ENCODE data around the gene SLC20A1. TPM values are rescaled to one million over a fixed set of nuclear protein-coding genes. Genes with fewer than 3 reads are reported as not detected.
"Not testable (repeated sequence)": the region's sequence is repeated elsewhere in the genome, so short reads cannot be mapped to it uniquely, and the experiment has no call there.

SLC20A1 gene
- total RNA-seq, 1 donor from 2014 or later: 96.7 TPM

DNA sequence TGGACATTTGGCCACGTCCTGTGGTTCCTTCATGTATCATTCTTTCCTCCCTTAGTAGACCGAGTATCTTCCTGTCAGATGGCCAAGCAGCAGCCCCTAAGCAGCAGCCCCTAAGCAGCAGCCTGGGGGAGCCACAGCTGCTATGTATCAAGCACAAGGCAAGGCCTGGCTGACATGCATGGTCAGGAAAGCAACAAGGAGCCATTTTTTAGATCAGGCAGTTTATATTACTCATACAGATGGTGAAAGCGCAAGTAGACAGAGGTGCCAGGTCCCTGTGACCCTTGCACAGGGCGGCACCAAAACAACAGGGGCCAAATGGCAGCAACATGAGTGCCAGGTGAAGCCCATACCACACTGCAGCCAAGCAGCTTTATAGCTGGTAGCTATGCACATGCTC lies 39.2 kb upstream of the SLC20A1 start:
- H3K27ac ChIP-seq (ENCODE audit: low read depth, low read length): no peak overlapping the region
- Mint-ChIP-seq H3K9me3 (ENCODE audit: unreplicated experiment) (peaks cover 17% of the 10 kb centered on the region), H3K4me1 (ENCODE audit: low read depth, unreplicated experiment) (no peaks in the 10 kb centered on the region), H3K27me3 (ENCODE audit: low read depth, unreplicated experiment) (peaks cover 22% of the 10 kb centered on the region), H3K27ac (ENCODE audit: unreplicated experiment) (no peak overlapping the region), H3K4me3 (ENCODE audit: unreplicated experiment) (no peak overlapping the region), H3K36me3 (ENCODE audit: low read depth, unreplicated experiment) (no peaks in the 10 kb centered on the region)
- TF ChIP-seq EZH2 (IDR thresholded peaks at IDR 0.05; ENCODE audit: insufficient read depth, low read length): no peak
- TF ChIP-seq, protein P1, sequence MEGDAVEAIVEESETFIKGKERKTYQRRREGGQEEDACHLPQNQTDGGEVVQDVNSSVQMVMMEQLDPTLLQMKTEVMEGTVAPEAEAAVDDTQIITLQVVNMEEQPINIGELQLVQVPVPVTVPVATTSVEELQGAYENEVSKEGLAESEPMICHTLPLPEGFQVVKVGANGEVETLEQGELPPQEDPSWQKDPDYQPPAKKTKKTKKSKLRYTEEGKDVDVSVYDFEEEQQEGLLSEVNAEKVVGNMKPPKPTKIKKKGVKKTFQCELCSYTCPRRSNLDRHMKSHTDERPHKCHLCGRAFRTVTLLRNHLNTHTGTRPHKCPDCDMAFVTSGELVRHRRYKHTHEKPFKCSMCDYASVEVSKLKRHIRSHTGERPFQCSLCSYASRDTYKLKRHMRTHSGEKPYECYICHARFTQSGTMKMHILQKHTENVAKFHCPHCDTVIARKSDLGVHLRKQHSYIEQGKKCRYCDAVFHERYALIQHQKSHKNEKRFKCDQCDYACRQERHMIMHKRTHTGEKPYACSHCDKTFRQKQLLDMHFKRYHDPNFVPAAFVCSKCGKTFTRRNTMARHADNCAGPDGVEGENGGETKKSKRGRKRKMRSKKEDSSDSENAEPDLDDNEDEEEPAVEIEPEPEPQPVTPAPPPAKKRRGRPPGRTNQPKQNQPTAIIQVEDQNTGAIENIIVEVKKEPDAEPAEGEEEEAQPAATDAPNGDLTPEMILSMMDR (IDR thresholded peaks at IDR 0.05; ENCODE audit: insufficient read depth, low read depth, low read length): no peak
- H3K4me1 ChIP-seq (ENCODE audit: insufficient read depth, low read length): no peaks in the 10 kb centered on the region
- H3K4me3 ChIP-seq (ENCODE audit: insufficient read depth, low read depth, low read length): no peak overlapping the region
- no peaks in the 10 kb centered on the region for H3K27me3 ChIP-seq (ENCODE audit: insufficient read depth, low read length)
- FAIRE-seq: no peak
- no peak overlapping the region for H2AFZ ChIP-seq (ENCODE audit: low read depth, low read length)
- H3K79me2 ChIP-seq (ENCODE audit: insufficient read depth, low read length): no peaks in the 10 kb centered on the region
- H3K9me3 ChIP-seq (ENCODE audit: insufficient read depth, low read depth, low read length): no peaks in the 10 kb centered on the region
- no peaks in the 10 kb centered on the region for H4K20me1 ChIP-seq (ENCODE audit: insufficient read depth, low read length)
- H3K36me3 ChIP-seq (ENCODE audit: insufficient read depth, low read length): no peaks in the 10 kb centered on the region
- H3K4me2 ChIP-seq (ENCODE audit: low read length): no peak overlapping the region
- no peak overlapping the region for H3K9ac ChIP-seq (ENCODE audit: low read length)
- DNase-seq (ENCODE audit: low read depth): no peak

DNA sequence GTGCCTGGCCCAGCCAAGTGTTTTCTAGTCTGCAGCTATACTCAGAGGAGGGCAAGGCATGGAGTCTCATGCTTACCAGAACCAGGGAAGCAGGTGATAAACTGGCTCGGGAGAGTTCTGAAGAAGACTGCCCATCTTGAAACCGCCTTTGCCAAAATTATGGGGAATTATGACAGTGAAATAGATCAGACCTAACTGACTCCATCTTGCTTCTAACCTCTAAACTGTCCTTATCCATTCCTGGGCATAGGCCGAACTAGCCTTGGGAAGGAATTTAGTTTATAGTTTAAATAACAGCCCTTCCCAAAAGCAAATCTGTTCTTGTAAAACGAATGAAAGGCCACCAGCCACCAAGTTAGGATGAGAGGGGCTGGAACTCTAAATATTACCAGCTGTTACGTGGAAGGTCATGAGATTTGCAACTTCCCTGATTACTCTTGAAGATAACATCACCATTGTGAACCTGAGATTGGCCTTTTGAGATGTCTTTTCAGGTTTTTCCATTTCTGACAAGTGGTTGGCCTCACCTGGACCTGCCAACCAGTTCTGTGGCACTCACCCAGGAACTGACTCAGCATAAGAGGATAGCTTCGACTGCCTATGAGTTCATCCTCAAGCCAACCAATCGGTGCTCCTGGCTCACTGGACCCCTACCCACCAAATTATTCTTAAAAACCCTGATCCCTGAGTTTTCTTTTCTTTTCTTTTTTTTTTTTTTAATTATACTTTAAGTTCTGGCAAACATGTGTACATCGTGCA lies 37.9 kb upstream of the SLC20A1 start:
- no peaks in the 10 kb centered on the region for H3K79me2 ChIP-seq (ENCODE audit: insufficient read depth, low read length)
- H3K4me3 Mint-ChIP-seq (ENCODE audit: unreplicated experiment): no peak overlapping the region
- H3K27me3 ChIP-seq (ENCODE audit: insufficient read depth, low read length): no peaks in the 10 kb centered on the region
- no peak overlapping the region for H3K27ac ChIP-seq (ENCODE audit: low read depth, low read length)
- no peaks in the 10 kb centered on the region for H3K9me3 ChIP-seq (ENCODE audit: insufficient read depth, low read depth, low read length)
- H3K9me3 Mint-ChIP-seq (ENCODE audit: unreplicated experiment): peaks cover 17% of the 10 kb centered on the region
- no peaks in the 10 kb centered on the region for H3K4me1 ChIP-seq (ENCODE audit: insufficient read depth, low read length)
- peaks cover 23% of the 10 kb centered on the region for H3K27me3 Mint-ChIP-seq (ENCODE audit: low read depth, unreplicated experiment)
- DNase-seq (ENCODE audit: low read depth) (no peak), FAIRE-seq (no peak)
- H4K20me1 ChIP-seq (ENCODE audit: insufficient read depth, low read length): no peaks in the 10 kb centered on the region
- H3K36me3 Mint-ChIP-seq (ENCODE audit: low read depth, unreplicated experiment): no peaks in the 10 kb centered on the region
- H3K27ac Mint-ChIP-seq (ENCODE audit: unreplicated experiment): no peak overlapping the region
- no peaks in the 10 kb centered on the region for H3K4me1 Mint-ChIP-seq (ENCODE audit: low read depth, unreplicated experiment)
- H3K4me2 ChIP-seq (ENCODE audit: low read length): no peak overlapping the region
- no peak overlapping the region for H3K9ac ChIP-seq (ENCODE audit: low read length)
- no peak overlapping the region for H2AFZ ChIP-seq (ENCODE audit: low read depth, low read length)
- TF ChIP-seq, protein P1 (IDR thresholded peaks at IDR 0.05; ENCODE audit: insufficient read depth, low read depth, low read length): no peak
- TF ChIP-seq EZH2 (IDR thresholded peaks at IDR 0.05; ENCODE audit: insufficient read depth, low read length): no peak
- H3K4me3 ChIP-seq (ENCODE audit: insufficient read depth, low read depth, low read length): no peak overlapping the region
- H3K36me3 ChIP-seq (ENCODE audit: insufficient read depth, low read length): no peaks in the 10 kb centered on the region

GRCh38 chr2:112609320-112609719 lies 36.4 kb upstream of the SLC20A1 start:
- not testable (repeated sequence) for FAIRE-seq; H3K4me2 ChIP-seq (ENCODE audit: low read length)

GRCh38 chr2:112612283-112612682 lies 33.5 kb upstream of the SLC20A1 start:
- not testable (repeated sequence) for DNase-seq (ENCODE audit: low read depth); H2AFZ ChIP-seq (ENCODE audit: low read depth, low read length); H4K20me1 ChIP-seq (ENCODE audit: insufficient read depth, low read length); FAIRE-seq; H3K4me3 Mint-ChIP-seq (ENCODE audit: unreplicated experiment); H3K4me2 ChIP-seq (ENCODE audit: low read length); H3K4me1 ChIP-seq (ENCODE audit: insufficient read depth, low read length); H3K9me3 ChIP-seq (ENCODE audit: insufficient read depth, low read depth, low read length); H3K27me3 ChIP-seq (ENCODE audit: insufficient read depth, low read length); H3K36me3 Mint-ChIP-seq (ENCODE audit: low read depth, unreplicated experiment); H3K4me3 ChIP-seq (ENCODE audit: insufficient read depth, low read depth, low read length); H3K9ac ChIP-seq (ENCODE audit: low read length); H3K27ac Mint-ChIP-seq (ENCODE audit: unreplicated experiment); H3K79me2 ChIP-seq (ENCODE audit: insufficient read depth, low read length); H3K27ac ChIP-seq (ENCODE audit: low read depth, low read length); H3K4me1 Mint-ChIP-seq (ENCODE audit: low read depth, unreplicated experiment); H3K36me3 ChIP-seq (ENCODE audit: insufficient read depth, low read length)
- H3K9me3 Mint-ChIP-seq (ENCODE audit: unreplicated experiment): peaks cover 17% of the 10 kb centered on the region
- peaks cover 24% of the 10 kb centered on the region for H3K27me3 Mint-ChIP-seq (ENCODE audit: low read depth, unreplicated experiment)

More at GRCh38 chr2:112609320-112609719, 36.4 kb upstream of the SLC20A1 start:
- H3K4me3 ChIP-seq (ENCODE audit: insufficient read depth, low read depth, low read length); H3K4me1 ChIP-seq (ENCODE audit: insufficient read depth, low read length); H3K9me3 ChIP-seq (ENCODE audit: insufficient read depth, low read depth, low read length); H3K36me3 ChIP-seq (ENCODE audit: insufficient read depth, low read length); H3K79me2 ChIP-seq (ENCODE audit: insufficient read depth, low read length); H3K27me3 ChIP-seq (ENCODE audit: insufficient read depth, low read length); H2AFZ ChIP-seq (ENCODE audit: low read depth, low read length); H3K4me1 Mint-ChIP-seq (ENCODE audit: low read depth, unreplicated experiment); H3K9ac ChIP-seq (ENCODE audit: low read length); H3K27ac Mint-ChIP-seq (ENCODE audit: unreplicated experiment); H3K36me3 Mint-ChIP-seq (ENCODE audit: low read depth, unreplicated experiment); H3K27ac ChIP-seq (ENCODE audit: low read depth, low read length); H4K20me1 ChIP-seq (ENCODE audit: insufficient read depth, low read length); H3K4me3 Mint-ChIP-seq (ENCODE audit: unreplicated experiment); DNase-seq (ENCODE audit: low read depth): not testable (repeated sequence)
- peaks cover 25% of the 10 kb centered on the region for H3K27me3 Mint-ChIP-seq (ENCODE audit: low read depth, unreplicated experiment)
- H3K9me3 Mint-ChIP-seq (ENCODE audit: unreplicated experiment): peaks cover 17% of the 10 kb centered on the region

Data from astrocyte (in vitro differentiated cells and primary cell).